ENCODE data around the gene MYLK.

MYLK gene

DNA sequence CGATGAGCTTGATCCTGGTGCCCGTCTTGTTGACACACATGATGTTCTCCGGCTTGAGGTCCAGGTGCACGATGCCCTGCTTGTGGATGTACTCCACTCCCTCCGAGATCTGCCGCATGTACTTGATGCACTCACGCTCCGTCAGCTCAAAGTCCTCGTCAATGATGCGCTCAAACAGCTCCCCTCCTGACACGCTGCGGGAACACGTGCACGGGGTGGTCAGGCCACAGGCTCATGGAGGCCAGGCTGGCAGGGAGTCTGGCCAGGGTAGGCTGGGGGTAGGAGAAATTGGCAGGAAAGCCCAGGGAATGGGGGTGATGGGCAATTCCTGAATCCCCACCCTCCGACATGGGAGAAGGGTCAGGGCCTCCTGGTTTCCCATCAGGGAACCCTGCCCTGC is 243.8 kb downstream of the MYLK start:
- no peak overlapping the region for H3K4me2 ChIP-seq (ENCODE audit: low read depth, low read length, poor library complexity, severe bottlenecking)
- H3K9me2 ChIP-seq (replicated peaks; ENCODE audit: low read depth, low read length): no peaks in the 10 kb centered on the region
- H2AFZ ChIP-seq (ENCODE audit: low read length): no peak overlapping the region
- no peaks in the 10 kb centered on the region for H3K27me3 ChIP-seq (ENCODE audit: insufficient read depth, low read length, poor library complexity, severe bottlenecking)
- H3K4me3 ChIP-seq (ENCODE audit: low read length, poor library complexity, severe bottlenecking): no peak overlapping the region
- H3K4me1 ChIP-seq (ENCODE audit: insufficient read depth, low read length, poor library complexity, severe bottlenecking): peaks cover 5% of the 10 kb centered on the region
- no peak overlapping the region for H3K9ac ChIP-seq (ENCODE audit: low read depth, low read length, poor library complexity, severe bottlenecking)
- TF ChIP-seq, protein P1, sequence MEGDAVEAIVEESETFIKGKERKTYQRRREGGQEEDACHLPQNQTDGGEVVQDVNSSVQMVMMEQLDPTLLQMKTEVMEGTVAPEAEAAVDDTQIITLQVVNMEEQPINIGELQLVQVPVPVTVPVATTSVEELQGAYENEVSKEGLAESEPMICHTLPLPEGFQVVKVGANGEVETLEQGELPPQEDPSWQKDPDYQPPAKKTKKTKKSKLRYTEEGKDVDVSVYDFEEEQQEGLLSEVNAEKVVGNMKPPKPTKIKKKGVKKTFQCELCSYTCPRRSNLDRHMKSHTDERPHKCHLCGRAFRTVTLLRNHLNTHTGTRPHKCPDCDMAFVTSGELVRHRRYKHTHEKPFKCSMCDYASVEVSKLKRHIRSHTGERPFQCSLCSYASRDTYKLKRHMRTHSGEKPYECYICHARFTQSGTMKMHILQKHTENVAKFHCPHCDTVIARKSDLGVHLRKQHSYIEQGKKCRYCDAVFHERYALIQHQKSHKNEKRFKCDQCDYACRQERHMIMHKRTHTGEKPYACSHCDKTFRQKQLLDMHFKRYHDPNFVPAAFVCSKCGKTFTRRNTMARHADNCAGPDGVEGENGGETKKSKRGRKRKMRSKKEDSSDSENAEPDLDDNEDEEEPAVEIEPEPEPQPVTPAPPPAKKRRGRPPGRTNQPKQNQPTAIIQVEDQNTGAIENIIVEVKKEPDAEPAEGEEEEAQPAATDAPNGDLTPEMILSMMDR (conservative IDR thresholded peaks at IDR 0.05; ENCODE audit: low read length): no peak
- TF ChIP-seq EZH2phosphoT487 (IDR thresholded peaks at IDR 0.05; ENCODE audit: borderline replicate concordance): no peak
- no peaks in the 10 kb centered on the region for H3K79me2 ChIP-seq (ENCODE audit: insufficient read depth, low read length)
- H3K36me3 ChIP-seq (ENCODE audit: insufficient read depth, low read length): no peaks in the 10 kb centered on the region
- no peaks in the 10 kb centered on the region for H3F3A ChIP-seq (ENCODE audit: low read depth)
- H4K20me1 ChIP-seq (ENCODE audit: insufficient read depth, low read length, poor library complexity, severe bottlenecking): no peaks in the 10 kb centered on the region
- no peaks in the 10 kb centered on the region for H3K9me3 ChIP-seq (ENCODE audit: insufficient read depth, low read depth, low read length)

DNA sequence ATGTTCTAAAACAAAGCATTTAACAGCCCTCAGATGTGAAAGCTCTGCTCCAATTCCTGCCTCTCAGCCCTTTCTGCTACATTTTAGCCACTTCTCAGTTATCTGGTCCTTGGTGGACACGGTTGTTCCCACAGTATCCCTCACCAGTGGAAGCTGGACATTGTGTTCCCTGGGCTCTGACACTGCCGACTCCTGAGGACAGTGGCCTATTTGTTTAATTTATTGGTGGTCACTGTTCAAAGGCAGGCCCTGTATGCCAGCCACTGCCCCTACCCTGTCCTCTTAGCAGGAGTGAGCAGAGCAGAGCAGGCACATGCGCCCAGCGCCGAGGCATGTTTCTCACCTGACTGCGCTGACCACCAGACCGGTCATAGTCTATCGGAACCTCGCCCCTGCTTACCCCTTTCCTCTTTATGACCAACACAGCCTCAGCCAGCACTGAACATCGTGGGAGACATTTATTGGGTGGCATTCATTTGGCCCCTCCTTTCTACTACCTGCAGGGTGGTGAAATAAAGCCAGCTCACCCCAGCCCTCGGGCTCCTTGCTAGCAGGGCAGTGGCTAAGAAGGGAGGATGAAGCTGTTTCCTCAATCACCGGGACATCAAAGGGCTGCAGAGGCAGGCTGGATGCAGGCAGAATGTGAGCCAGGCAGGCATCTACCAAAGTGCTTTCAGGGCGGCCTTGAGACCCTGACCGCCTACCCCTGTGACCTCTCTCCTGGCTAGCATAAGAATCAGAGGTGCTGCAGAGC is 245.0 kb downstream of the MYLK start:
- H3K79me2 ChIP-seq (ENCODE audit: insufficient read depth, low read length): no peaks in the 10 kb centered on the region
- no peaks in the 10 kb centered on the region for H3K9me3 ChIP-seq (ENCODE audit: insufficient read depth, low read depth, low read length)

DNA sequence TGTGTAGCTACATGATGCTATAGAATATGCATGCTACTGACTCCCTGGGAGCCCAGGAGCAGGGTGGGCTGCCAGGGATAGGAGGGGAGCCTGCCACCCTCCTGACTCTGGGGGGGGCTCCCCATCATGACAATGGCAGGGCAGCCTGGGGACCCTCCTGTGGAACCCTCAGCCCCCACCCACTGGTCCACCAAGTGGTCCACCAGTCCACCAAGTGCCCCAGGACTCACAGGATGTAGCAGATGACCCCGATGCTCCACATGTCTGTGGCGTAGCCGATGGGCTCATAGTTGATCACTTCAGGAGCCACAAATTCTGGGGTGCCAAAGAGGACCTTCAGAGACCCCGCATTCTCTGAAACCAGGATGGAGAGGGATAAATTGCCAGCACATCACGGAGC is 246.3 kb downstream of the MYLK start:
- Histone ChIP-seq H3K36me3 (ENCODE audit: insufficient read depth, low read length) (no peaks in the 10 kb centered on the region), H3K4me2 (ENCODE audit: low read depth, low read length, poor library complexity, severe bottlenecking) (no peak overlapping the region), H3K4me3 (ENCODE audit: low read length, poor library complexity, severe bottlenecking) (no peak overlapping the region), H4K20me1 (ENCODE audit: insufficient read depth, low read length, poor library complexity, severe bottlenecking) (no peaks in the 10 kb centered on the region), H3K9me3 (ENCODE audit: insufficient read depth, low read depth, low read length) (no peaks in the 10 kb centered on the region), H2AFZ (ENCODE audit: low read length) (no peak overlapping the region), H3K9ac (ENCODE audit: low read depth, low read length, poor library complexity, severe bottlenecking) (no peak overlapping the region), H3K79me2 (ENCODE audit: insufficient read depth, low read length) (no peaks in the 10 kb centered on the region), H3K9me2 (replicated peaks; ENCODE audit: low read depth, low read length) (no peaks in the 10 kb centered on the region), H3F3A (ENCODE audit: low read depth) (no peaks in the 10 kb centered on the region), H3K4me1 (ENCODE audit: insufficient read depth, low read length, poor library complexity, severe bottlenecking) (peaks cover 12% of the 10 kb centered on the region), H3K27me3 (ENCODE audit: insufficient read depth, low read length, poor library complexity, severe bottlenecking) (no peaks in the 10 kb centered on the region)
- TF ChIP-seq EZH2phosphoT487 (IDR thresholded peaks at IDR 0.05; ENCODE audit: borderline replicate concordance): no peak

More for the DNA sequence above, 245.0 kb downstream of the MYLK start:
- H4K20me1 ChIP-seq (ENCODE audit: insufficient read depth, low read length, poor library complexity, severe bottlenecking): no peaks in the 10 kb centered on the region
- no peaks in the 10 kb centered on the region for H3K36me3 ChIP-seq (ENCODE audit: insufficient read depth, low read length)
- H3K4me3 ChIP-seq (ENCODE audit: low read length, poor library complexity, severe bottlenecking): no peak overlapping the region
- H3K27me3 ChIP-seq (ENCODE audit: insufficient read depth, low read length, poor library complexity, severe bottlenecking): no peaks in the 10 kb centered on the region
- no peak overlapping the region for H2AFZ ChIP-seq (ENCODE audit: low read length)
- peak overlapping the region; percentile 33 for H3K4me2 ChIP-seq (ENCODE audit: low read depth, low read length, poor library complexity, severe bottlenecking)
- TF ChIP-seq, protein P1 (conservative IDR thresholded peaks at IDR 0.05; ENCODE audit: low read length): no peak
- TF ChIP-seq EZH2phosphoT487 (IDR thresholded peaks at IDR 0.05; ENCODE audit: borderline replicate concordance): no peak
- no peak overlapping the region for H3K9ac ChIP-seq (ENCODE audit: low read depth, low read length, poor library complexity, severe bottlenecking)
- no peaks in the 10 kb centered on the region for H3K9me2 ChIP-seq (replicated peaks; ENCODE audit: low read depth, low read length)
- no peaks in the 10 kb centered on the region for H3F3A ChIP-seq (ENCODE audit: low read depth)
- peaks cover 12% of the 10 kb centered on the region for H3K4me1 ChIP-seq (ENCODE audit: insufficient read depth, low read length, poor library complexity, severe bottlenecking)

DNA sequence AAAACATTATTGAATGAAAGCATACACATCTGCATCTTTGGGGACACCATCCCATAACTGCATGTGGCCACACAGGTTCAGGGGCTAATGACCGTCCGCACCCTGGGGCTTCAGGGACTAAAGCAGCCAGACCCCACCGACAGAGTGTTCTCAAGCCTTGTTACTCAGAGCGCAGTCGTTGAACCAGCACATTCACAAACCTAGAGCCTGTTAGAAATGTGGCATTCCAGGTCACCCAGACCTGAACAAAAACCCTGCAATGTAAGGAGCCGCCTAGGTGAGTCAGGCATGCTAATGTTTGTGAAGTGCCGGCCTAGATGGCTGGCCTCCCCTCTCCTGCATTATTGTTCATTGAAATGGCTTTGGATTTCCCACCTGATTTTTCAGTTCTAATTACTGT is 247.0 kb downstream of the MYLK start:
- H3F3A ChIP-seq (ENCODE audit: low read depth): no peaks in the 10 kb centered on the region

More for the DNA sequence above, 247.0 kb downstream of the MYLK start:
- Histone ChIP-seq H3K4me2 (ENCODE audit: low read depth, low read length, poor library complexity, severe bottlenecking) (no peak overlapping the region), H3K4me3 (ENCODE audit: low read length, poor library complexity, severe bottlenecking) (no peak overlapping the region), H3K9ac (ENCODE audit: low read depth, low read length, poor library complexity, severe bottlenecking) (no peak overlapping the region), H3K9me3 (ENCODE audit: insufficient read depth, low read depth, low read length) (no peaks in the 10 kb centered on the region), H3K4me1 (ENCODE audit: insufficient read depth, low read length, poor library complexity, severe bottlenecking) (peaks cover 12% of the 10 kb centered on the region), H3K36me3 (ENCODE audit: insufficient read depth, low read length) (no peaks in the 10 kb centered on the region), H3K9me2 (replicated peaks; ENCODE audit: low read depth, low read length) (no peaks in the 10 kb centered on the region), H3K79me2 (ENCODE audit: insufficient read depth, low read length) (no peaks in the 10 kb centered on the region), H2AFZ (ENCODE audit: low read length) (no peak overlapping the region), H4K20me1 (ENCODE audit: insufficient read depth, low read length, poor library complexity, severe bottlenecking) (no peaks in the 10 kb centered on the region), H3K27me3 (ENCODE audit: insufficient read depth, low read length, poor library complexity, severe bottlenecking) (no peaks in the 10 kb centered on the region)
- no peak for TF ChIP-seq EZH2phosphoT487 (IDR thresholded peaks at IDR 0.05; ENCODE audit: borderline replicate concordance)
- TF ChIP-seq, protein P1 (conservative IDR thresholded peaks at IDR 0.05; ENCODE audit: low read length): no peak

Measured in Loucy (cell line).